Caco-2 (cell line): ENCODE results near the gene XXYLT1. TPM values are rescaled to one million over a fixed set of nuclear protein-coding genes. Genes with fewer than 3 reads are reported as not detected.

Experiments
- BruUV-seq: library from RNA; stranded (reverse); fragments of 400-500 nt; replicated peaks from 2 replicates; lab custom pipeline; 2021; lab: Mats Ljungman, UMichigan
- CTCF ChIA-PET: fragments of 300-600 bp; sonication (Branson Sonifier 250); formaldehyde crosslinking; loops from one replicate; lab custom pipeline; 2022; ENCODE audit warnings: antibody characterized with exemption; lab: Charles Lee
- POLR2A ChIA-PET: fragments of 300-600 bp; sonication (Branson Sonifier 250); formaldehyde crosslinking; loops from one replicate; lab custom pipeline; 2022; ENCODE audit warnings: antibody characterized with exemption; lab: Charles Lee
- DNase-seq, 2 experiments: peaks; one replicate each; pipeline versions ENCODE4 v3.0.0 to v3.0.0-alpha.2; 2020 to 2022
- H3K27me3 ChIP-seq: replicated peaks from 2 replicates; pipeline ENCODE4 v1.6.0; 2011; ENCODE audit warnings: low read length; ENCODE audit not compliant: control insufficient read depth, insufficient read depth
- H3K36me3 ChIP-seq: 2 replicates; pipeline ENCODE4 v1.5.1; 2011; ENCODE audit warnings: low read length; ENCODE audit not compliant: control insufficient read depth, insufficient read depth
- H3K4me1 ChIP-seq: fragments of 250-450 bp; sonication (Bioruptor Pico); 2 replicates; pipeline ENCODE4 v1.5.1; 2020; ENCODE audit warnings: mild to moderate bottlenecking
- H3K4me3 ChIP-seq: 2 replicates; pipeline ENCODE4 v1.5.1; 2011; ENCODE audit warnings: low read depth, mild to moderate bottlenecking, control low read depth, low read length
- H3K9me3 ChIP-seq: fragments of 250-450 bp; sonication (Bioruptor Pico); 2 replicates; pipeline ENCODE4 v1.5.1; 2020; ENCODE audit warnings: mild to moderate bottlenecking, moderate library complexity
- H3K27ac Mint-ChIP-seq: one replicate; pipeline ENCODE4 v1.8.0; 2022; ENCODE audit warnings: mixed read lengths; ENCODE audit not compliant: unreplicated experiment
- H3K27me3 Mint-ChIP-seq: one replicate; pipeline ENCODE4 v1.8.0; 2022; ENCODE audit warnings: mixed read lengths; ENCODE audit not compliant: insufficient read depth, unreplicated experiment
- H3K36me3 Mint-ChIP-seq: one replicate; pipeline ENCODE4 v1.8.0; 2022; ENCODE audit warnings: mild to moderate bottlenecking, mixed read lengths; ENCODE audit not compliant: insufficient read depth, unreplicated experiment
- H3K4me1 Mint-ChIP-seq: one replicate; pipeline ENCODE4 v1.8.0; 2022; ENCODE audit warnings: low read depth, mixed read lengths; ENCODE audit not compliant: unreplicated experiment
- H3K4me3 Mint-ChIP-seq: one replicate; pipeline ENCODE4 v1.8.0; 2022; ENCODE audit warnings: mild to moderate bottlenecking, moderate library complexity, mixed read lengths; ENCODE audit not compliant: unreplicated experiment
- H3K9me3 Mint-ChIP-seq: one replicate; pipeline ENCODE4 v1.8.0; 2022; ENCODE audit warnings: mixed read lengths; ENCODE audit not compliant: unreplicated experiment
- intact Hi-C: fragments of 100-400 bp; cut with micrococcal nuclease; formaldehyde crosslinking; loops from one replicate; pipeline ENCODE4 v1.10.0; 2022; ENCODE audit not compliant: unreplicated experiment
- total RNA-seq: library from RNA; stranded (reverse); gene quantifications from 2 replicates; pipeline ENCODE4 v1.2.3, GENCODE V29; 2022
- TF ChIP-seq, protein P1 (sequence below), 2 experiments: fragments of 200-600 bp in 1 of 2; IDR thresholded peaks; 1 replicate in 1 of 2; 2 replicates in 1 of 2; pipeline versions ENCODE4 v1.5.1 to v1.8.0; 2011 to 2022; ENCODE audit warnings: antibody characterized with exemption in 1 of 2, control low read depth in 1 of 2, inconsistent platforms in 1 of 2, low read depth in 1 of 2, low read length in 1 of 2, mild to moderate bottlenecking in 1 of 2, moderate library complexity in 1 of 2; ENCODE audit not compliant: insufficient read depth in 1 of 2, severe bottlenecking in 1 of 2, unreplicated experiment in 1 of 2

XXYLT1 gene
- total RNA-seq, 1 experiment from 2014 or later = 14.2 TPM

DNA sequence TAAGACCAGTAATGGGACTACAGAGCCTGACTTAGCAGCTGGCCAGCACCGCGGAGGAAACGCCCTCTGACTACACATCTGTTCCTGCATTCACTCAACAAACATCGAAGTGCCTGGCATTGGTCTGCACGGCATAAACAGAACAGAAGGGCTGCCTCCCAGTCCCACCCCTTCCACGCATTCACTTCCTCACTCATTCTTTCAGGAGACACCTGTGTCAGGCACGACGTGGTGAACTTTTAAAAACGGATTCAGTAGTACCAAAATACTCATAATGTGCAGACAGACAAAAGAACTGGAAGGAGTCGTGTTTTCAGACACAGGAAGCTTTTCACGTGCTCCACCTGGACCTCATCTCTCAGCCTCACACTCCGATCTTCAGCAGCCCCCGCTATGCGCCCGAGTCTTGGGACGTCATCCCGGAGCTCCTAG lies 123.3 kb downstream of the XXYLT1 start:
- intact Hi-C loops = no loop called here
- TF ChIP-seq, protein P1, sequence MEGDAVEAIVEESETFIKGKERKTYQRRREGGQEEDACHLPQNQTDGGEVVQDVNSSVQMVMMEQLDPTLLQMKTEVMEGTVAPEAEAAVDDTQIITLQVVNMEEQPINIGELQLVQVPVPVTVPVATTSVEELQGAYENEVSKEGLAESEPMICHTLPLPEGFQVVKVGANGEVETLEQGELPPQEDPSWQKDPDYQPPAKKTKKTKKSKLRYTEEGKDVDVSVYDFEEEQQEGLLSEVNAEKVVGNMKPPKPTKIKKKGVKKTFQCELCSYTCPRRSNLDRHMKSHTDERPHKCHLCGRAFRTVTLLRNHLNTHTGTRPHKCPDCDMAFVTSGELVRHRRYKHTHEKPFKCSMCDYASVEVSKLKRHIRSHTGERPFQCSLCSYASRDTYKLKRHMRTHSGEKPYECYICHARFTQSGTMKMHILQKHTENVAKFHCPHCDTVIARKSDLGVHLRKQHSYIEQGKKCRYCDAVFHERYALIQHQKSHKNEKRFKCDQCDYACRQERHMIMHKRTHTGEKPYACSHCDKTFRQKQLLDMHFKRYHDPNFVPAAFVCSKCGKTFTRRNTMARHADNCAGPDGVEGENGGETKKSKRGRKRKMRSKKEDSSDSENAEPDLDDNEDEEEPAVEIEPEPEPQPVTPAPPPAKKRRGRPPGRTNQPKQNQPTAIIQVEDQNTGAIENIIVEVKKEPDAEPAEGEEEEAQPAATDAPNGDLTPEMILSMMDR (IDR thresholded peaks at IDR 0.05; ENCODE audit: insufficient read depth in 1 of 2, low read depth in 1 of 2, low read length in 1 of 2, severe bottlenecking in 1 of 2, unreplicated experiment in 1 of 2) = no peak
- DNase-seq = no peak
- Histone ChIP-seq H3K4me3 (no peak overlapping the region), H3K36me3 (no peaks in the 10 kb centered on the region), H3K4me1 (no peaks in the 10 kb centered on the region), H3K9me3 (no peaks in the 10 kb centered on the region), H3K27me3 (no peaks in the 10 kb centered on the region)
- POLR2A ChIA-PET = no interaction called here
- CTCF ChIA-PET = no interaction called here
- H3K27me3 Mint-ChIP-seq = no peaks in the 10 kb centered on the region
- no peaks in the 10 kb centered on the region for H3K36me3 Mint-ChIP-seq
- H3K4me3 Mint-ChIP-seq = no peak overlapping the region
- no peak overlapping the region for H3K27ac Mint-ChIP-seq
- BruUV-seq = no TSS peak
- no peaks in the 10 kb centered on the region for H3K9me3 Mint-ChIP-seq
- H3K4me1 Mint-ChIP-seq = no peaks in the 10 kb centered on the region

DNA sequence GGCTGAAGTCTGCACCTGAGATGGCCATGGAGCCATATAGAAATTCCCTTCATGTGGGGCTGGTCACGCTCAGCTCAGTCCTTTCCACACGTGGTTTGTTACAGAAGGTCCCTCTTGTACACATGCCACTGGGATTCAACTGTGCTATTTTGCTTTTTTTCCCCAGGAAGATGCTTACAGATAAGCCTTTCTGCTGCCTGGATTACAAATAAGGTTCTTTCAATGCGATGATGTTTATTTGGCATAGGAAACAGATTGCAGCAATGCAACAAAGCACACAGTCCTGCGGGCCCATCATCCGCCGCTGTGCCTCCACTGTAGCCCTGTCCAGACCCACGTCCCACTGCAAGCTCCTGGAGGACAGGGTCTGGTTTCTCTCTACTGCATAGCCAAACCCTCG lies 124.8 kb downstream of the XXYLT1 start:
- Histone ChIP-seq H3K9me3 (peaks cover 1% of the 10 kb centered on the region; the same call in 1 of the 2 replicates), H3K27me3 (no peaks in the 10 kb centered on the region), H3K36me3 (no peaks in the 10 kb centered on the region), H3K4me1 (no peaks in the 10 kb centered on the region), H3K4me3 (no peak overlapping the region)
- Mint-ChIP-seq H3K27ac (no peak overlapping the region), H3K4me1 (no peaks in the 10 kb centered on the region), H3K4me3 (no peak overlapping the region), H3K36me3 (no peaks in the 10 kb centered on the region), H3K9me3 (no peaks in the 10 kb centered on the region), H3K27me3 (no peaks in the 10 kb centered on the region)
- intact Hi-C loops = no loop called here
- ChIA-PET CTCF (no interaction called here), POLR2A (no interaction called here)
- TF ChIP-seq, protein P1 (IDR thresholded peaks at IDR 0.05; ENCODE audit: insufficient read depth in 1 of 2, low read depth in 1 of 2, low read length in 1 of 2, severe bottlenecking in 1 of 2, unreplicated experiment in 1 of 2) = no peak
- no TSS peak for BruUV-seq
- no peak for DNase-seq

DNA sequence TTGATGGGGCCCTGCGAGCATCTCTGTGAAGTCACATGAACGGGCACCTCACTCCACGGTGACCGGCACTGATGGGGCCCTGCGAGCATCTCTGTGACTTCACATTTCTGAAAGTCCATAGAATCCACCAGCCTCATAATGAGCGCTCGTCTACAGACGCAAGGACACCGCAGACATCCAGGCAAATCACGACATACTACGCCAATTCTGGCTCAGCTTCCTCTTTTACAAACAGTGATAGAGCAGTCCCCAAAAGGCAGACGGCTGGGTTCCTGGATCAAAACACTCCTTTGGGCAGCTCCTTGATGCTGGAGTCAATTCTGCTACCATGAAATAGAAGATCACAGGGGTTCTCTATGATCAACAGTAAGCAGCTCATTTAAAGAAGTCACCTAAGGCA lies 125.4 kb downstream of the XXYLT1 start:
- Mint-ChIP-seq H3K27ac (no peak overlapping the region), H3K36me3 (no peaks in the 10 kb centered on the region), H3K27me3 (no peaks in the 10 kb centered on the region), H3K9me3 (peaks cover 3% of the 10 kb centered on the region), H3K4me3 (no peak overlapping the region), H3K4me1 (no peaks in the 10 kb centered on the region)
- Histone ChIP-seq H3K36me3 (no peaks in the 10 kb centered on the region), H3K4me3 (no peak overlapping the region), H3K4me1 (no peaks in the 10 kb centered on the region), H3K9me3 (peaks cover 6% of the 10 kb centered on the region; the same call in 1 of the 2 replicates), H3K27me3 (no peaks in the 10 kb centered on the region)
- no TSS peak for BruUV-seq
- POLR2A ChIA-PET = no interaction called here
- intact Hi-C loops = no loop called here
- CTCF ChIA-PET = no interaction called here
- TF ChIP-seq, protein P1 (IDR thresholded peaks at IDR 0.05; ENCODE audit: insufficient read depth in 1 of 2, low read depth in 1 of 2, low read length in 1 of 2, severe bottlenecking in 1 of 2, unreplicated experiment in 1 of 2) = no peak
- no peak for DNase-seq
